Activated effector memory CD4-positive, alpha-beta T cell treated with Interleukin-2 at 50 U/mL for 16 hours (primary cell): ENCODE data around the gene DDC.

Experiments used
- DNase-seq: peaks from one replicate; pipeline ENCODE4 v3.0.0-alpha.2; 2020

DDC gene

DNA sequence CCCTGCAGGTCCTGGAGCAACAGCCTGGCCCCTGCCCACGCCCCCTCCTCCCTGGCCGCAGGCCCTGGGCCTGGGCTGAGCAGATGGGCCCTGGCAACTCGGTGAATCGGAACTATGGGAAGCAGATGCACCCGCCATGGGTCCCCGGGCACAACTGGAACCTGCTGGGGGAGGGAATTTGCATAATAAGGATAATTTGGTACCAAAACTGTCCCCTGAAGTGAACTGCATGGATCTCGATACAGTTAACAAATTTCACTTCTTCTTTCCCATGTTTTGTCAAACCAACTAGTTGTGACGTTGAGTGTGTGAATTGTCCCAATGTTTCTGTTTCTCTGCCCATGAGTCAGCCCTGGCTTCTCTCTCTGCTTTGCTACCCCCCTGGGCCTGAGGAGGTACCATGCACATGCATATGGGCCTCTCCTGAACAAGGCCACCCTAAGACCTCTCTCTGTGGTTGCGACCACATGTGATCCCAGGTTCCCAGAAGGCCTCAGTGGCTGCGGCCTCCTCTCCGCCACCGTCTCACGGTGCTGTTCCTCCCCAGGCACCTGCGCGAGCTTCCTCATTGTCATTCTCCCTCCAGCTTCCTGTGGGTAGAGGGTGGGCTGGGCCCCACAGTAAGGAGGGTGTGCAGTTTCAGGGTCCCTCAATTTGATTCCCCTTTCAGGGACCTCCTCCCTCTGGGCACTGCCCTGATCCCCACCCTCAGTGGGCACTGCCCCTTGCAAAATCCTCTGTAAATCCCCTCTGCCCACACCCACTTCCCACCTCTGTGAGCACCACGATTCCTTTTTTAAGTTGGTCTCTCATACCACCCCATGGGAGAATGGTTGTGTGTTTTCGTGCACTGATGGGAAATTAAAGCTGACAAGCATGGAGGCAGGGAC lies 155.1 kb downstream of the DDC start:
- DNase-seq: no peak
